ENCODE measurements around the gene LYRM7.
A peak's percentile ranks its signal among the peaks of the same experiment; 100 is the strongest.
"Not testable (repeated sequence)": the region's sequence is repeated elsewhere in the genome, so short reads cannot be mapped to it uniquely, and the experiment has no call there.

The LYRM7 gene

DNA sequence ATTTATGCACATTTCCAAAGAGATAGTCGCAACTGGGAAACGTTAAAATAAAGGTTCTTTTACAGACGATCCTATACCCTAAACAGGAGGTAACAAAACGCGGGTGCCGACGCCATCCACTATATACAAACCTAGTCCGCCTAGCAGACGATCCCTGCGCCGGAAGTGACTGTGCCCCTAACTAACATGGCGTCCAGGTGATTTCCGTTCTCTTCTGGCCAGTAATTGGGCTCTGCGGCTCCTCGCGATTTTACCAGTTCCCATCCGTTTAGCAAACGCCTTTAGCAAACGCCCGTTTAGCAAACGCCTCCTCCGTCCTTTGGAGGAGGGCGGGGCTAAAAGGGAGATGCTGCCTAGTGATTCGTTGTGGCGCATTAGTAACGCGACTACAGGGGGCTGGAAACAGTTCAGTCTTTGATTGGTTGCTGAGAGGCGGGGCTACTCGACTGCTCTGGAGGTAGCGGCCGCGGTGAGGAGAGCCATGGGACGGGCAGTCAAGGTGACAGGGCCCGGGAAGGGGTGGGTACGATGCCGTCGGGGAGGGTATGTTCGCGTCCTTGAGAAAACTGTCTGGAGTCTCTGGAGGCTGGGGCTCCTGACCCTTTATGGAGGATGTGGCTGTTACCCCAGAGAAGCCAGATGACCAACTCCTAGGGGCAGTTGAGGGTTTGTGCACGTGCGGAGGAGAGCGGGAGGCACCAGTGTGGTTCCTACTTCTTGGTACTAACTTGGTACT, at the start of gene LYRM7:
Gene LYRM7 (plus strand): TSS at position 405 of the 736 bp plus-strand sequence. CDS start 77 bp downstream, at position 482.
- H3K9ac ChIP-seq (ENCODE audit: low read length), result peak within 1 kb of the TSS; percentile 66
- peak within 1 kb of the TSS; percentile 49 to 74 for H3K4me3 ChIP-seq (ENCODE audit: low read depth in 1 of 2, low read length in 2 of 2)
- H3K4me1 ChIP-seq (ENCODE audit: insufficient read depth, low read length), result peaks cover 16% of the 10 kb centered on the region
- H3K36me3 ChIP-seq (ENCODE audit: insufficient read depth, low read length), result no peaks in the 10 kb centered on the region
- H3K27me3 ChIP-seq (ENCODE audit: control insufficient read depth in 1 of 2, insufficient read depth in 2 of 2, low read length in 2 of 2), result no peaks in the 10 kb centered on the region
- H3K9me3 ChIP-seq (ENCODE audit: low read length), result no peaks in the 10 kb centered on the region
- H3K27ac ChIP-seq (ENCODE audit: low read depth, low read length), result peak within 1 kb of the TSS; percentile 87

DNA sequence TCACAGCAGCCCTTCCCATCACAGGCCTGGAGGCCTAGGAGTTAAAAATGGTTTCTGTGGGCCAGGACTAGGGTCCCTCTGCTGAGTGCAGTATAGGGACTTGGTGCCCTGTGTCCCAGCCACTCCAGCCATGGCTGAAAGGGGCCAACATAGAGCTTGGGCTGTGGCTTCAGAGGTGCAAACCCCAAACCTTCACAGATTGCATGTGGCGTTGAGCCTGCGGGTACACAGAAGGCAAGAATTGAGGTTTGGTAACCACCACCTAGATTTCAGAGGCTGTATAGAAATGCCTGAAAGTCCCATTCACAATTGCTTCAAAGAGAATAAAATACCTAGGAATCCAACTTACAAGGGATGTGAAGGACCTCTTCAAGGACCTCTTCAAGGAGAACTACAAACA, 43.5 kb upstream of the LYRM7 start:
- not testable (repeated sequence) for H3K36me3 ChIP-seq (ENCODE audit: insufficient read depth, low read length); H3K4me1 ChIP-seq (ENCODE audit: insufficient read depth, low read length); H3K9me3 ChIP-seq (ENCODE audit: low read length); H3K27ac ChIP-seq (ENCODE audit: low read depth, low read length); H3K27me3 ChIP-seq (ENCODE audit: control insufficient read depth in 1 of 2, insufficient read depth in 2 of 2, low read length in 2 of 2); H3K4me3 ChIP-seq (ENCODE audit: low read depth in 1 of 2, low read length in 2 of 2); H3K9ac ChIP-seq (ENCODE audit: low read length)

DNA sequence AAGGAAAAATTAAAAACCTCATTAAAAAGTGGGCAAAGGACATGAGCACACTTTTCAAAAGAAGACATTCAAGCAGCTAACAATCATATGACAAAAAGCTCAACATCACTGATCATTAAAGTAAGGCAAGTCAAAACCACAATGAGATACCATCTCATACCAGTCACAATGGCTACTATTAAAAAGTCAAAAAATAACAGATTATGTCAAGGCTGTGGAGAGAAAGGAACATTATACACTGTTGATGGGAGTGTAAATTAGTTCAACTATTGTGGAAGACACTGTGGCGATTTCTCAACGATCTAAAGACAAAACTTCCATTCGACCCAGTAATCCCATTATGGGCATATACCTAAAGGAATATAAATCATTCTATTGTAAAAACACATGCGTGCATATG, 41.4 kb upstream of the LYRM7 start:
- Histone ChIP-seq H3K27me3 (ENCODE audit: control insufficient read depth in 1 of 2, insufficient read depth in 2 of 2, low read length in 2 of 2) (no peaks in the 10 kb centered on the region), H3K27ac (ENCODE audit: low read depth, low read length) (no peak overlapping the region), H3K4me1 (ENCODE audit: insufficient read depth, low read length) (no peaks in the 10 kb centered on the region), H3K36me3 (ENCODE audit: insufficient read depth, low read length) (no peaks in the 10 kb centered on the region), H3K9ac (ENCODE audit: low read length) (no peak overlapping the region), H3K9me3 (ENCODE audit: low read length) (no peaks in the 10 kb centered on the region), H3K4me3 (ENCODE audit: low read depth in 1 of 2, low read length in 2 of 2) (no peak overlapping the region)

DNA sequence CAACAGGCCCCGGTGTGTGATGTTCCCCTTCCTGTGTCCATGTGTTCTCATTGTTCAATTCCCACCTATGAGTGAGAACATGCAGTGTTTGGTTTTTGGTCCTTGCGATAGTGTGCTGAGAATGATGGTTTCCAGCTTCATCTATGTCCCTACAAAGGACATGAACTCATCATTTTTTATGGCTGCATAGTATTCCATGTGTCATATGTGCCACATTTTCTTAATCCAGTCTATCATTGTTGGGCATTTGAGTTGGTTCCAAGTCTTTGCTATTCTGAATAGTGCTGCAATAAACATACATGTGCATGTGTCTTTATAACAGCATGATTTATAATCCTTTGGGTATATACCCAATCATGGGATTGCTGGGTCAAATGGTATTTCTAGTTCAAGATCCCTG, 37.7 kb upstream of the LYRM7 start:
- not testable (repeated sequence) for H3K4me3 ChIP-seq (ENCODE audit: low read depth in 1 of 2, low read length in 2 of 2); H3K27ac ChIP-seq (ENCODE audit: low read depth, low read length); H3K4me1 ChIP-seq (ENCODE audit: insufficient read depth, low read length); H3K9me3 ChIP-seq (ENCODE audit: low read length); H3K27me3 ChIP-seq (ENCODE audit: control insufficient read depth in 1 of 2, insufficient read depth in 2 of 2, low read length in 2 of 2); H3K9ac ChIP-seq (ENCODE audit: low read length); H3K36me3 ChIP-seq (ENCODE audit: insufficient read depth, low read length)

DNA sequence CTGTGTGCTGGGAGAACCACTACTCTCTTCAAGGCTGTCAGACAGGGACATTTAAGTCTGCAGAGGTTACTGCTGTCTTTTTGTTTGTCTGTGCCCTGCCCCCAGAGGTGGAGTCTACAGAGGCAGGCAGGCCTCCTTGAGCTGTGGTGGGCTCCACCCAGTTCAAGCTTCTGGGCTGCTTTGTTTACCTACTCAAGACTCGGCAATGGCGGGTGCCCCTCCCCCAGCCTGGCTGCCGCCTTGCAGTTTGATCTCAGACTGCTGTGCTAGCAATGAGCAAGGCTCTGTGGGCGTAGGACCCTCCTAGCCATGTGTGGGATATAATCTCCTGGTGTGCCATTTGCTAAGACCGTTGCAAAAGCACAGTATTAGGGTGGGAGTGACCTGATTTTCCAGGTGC, 32.3 kb upstream of the LYRM7 start:
- not testable (repeated sequence) for H3K27me3 ChIP-seq (ENCODE audit: control insufficient read depth in 1 of 2, insufficient read depth in 2 of 2, low read length in 2 of 2); H3K9ac ChIP-seq (ENCODE audit: low read length); H3K4me1 ChIP-seq (ENCODE audit: insufficient read depth, low read length); H3K4me3 ChIP-seq (ENCODE audit: low read depth in 1 of 2, low read length in 2 of 2); H3K9me3 ChIP-seq (ENCODE audit: low read length); H3K27ac ChIP-seq (ENCODE audit: low read depth, low read length); H3K36me3 ChIP-seq (ENCODE audit: insufficient read depth, low read length)

- H3K4me1 ChIP-seq (ENCODE audit: insufficient read depth, low read length), result no peaks in the 10 kb centered on the region
- H3K4me3 ChIP-seq (ENCODE audit: low read depth in 1 of 2, low read length in 2 of 2), result no peak overlapping the region
- no peak overlapping the region for H3K27ac ChIP-seq (ENCODE audit: low read depth, low read length)
- H3K9me3 ChIP-seq (ENCODE audit: low read length), result no peaks in the 10 kb centered on the region
- H3K36me3 ChIP-seq (ENCODE audit: insufficient read depth, low read length), result no peaks in the 10 kb centered on the region
- H3K9ac ChIP-seq (ENCODE audit: low read length), result no peak overlapping the region
- no peaks in the 10 kb centered on the region for H3K27me3 ChIP-seq (ENCODE audit: control insufficient read depth in 1 of 2, insufficient read depth in 2 of 2, low read length in 2 of 2)
Observed at GRCh38 chr5:131139321-131139720, 31.4 kb upstream of the LYRM7 start.

DNA sequence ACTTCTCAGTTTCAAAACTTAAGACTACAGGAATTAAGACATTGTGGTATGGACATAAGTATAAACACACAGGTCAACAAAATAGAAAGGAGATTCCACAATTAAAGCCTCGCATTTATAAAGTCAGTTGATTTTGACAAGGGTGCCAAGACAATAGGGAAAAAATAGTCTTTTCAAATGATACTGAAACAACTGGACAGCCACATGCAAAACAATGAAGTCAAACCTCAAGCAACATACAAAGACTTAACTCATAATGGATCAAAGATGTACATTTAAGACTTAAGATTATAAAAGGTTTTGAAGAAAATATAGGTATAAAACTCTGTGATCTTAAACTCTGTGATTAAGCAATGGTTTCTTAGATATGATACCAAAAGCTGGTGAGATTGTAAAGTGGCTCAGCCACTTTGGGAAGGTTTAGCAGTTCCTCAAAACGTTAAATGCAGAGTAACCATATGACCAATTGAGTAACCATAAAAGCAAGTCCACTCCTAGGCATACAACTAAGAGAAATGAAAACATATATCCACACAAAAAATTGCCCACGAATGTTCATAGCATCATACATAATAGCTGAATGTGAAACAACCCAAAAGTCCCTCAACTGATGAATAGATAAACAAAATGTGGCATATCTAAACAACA, 27.6 kb upstream of the LYRM7 start:
- Histone ChIP-seq H3K27ac (ENCODE audit: low read depth, low read length) (no peak overlapping the region), H3K4me1 (ENCODE audit: insufficient read depth, low read length) (no peaks in the 10 kb centered on the region), H3K27me3 (ENCODE audit: control insufficient read depth in 1 of 2, insufficient read depth in 2 of 2, low read length in 2 of 2) (no peaks in the 10 kb centered on the region), H3K4me3 (ENCODE audit: low read depth in 1 of 2, low read length in 2 of 2) (no peak overlapping the region), H3K36me3 (ENCODE audit: insufficient read depth, low read length) (no peaks in the 10 kb centered on the region), H3K9me3 (ENCODE audit: low read length) (no peaks in the 10 kb centered on the region), H3K9ac (ENCODE audit: low read length) (no peak overlapping the region)

DNA sequence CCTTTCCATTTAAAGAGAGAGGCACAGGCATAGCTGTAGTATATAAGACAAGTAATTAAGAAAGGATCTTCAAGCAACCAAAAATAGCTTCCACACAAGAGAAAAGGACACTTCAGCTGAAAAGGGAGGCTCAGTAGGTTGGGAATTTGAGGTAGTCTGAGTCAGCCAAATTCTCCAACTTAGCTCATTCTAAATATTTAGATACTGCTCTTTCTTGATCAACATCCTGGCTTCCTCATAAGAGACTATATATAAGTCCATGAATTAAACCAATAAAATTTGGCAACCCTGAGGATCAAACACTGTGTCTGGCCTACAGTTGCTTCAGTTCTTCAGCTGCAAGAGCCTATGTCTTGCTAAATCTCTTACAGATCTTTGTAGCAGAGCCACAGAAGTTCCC, 23.5 kb upstream of the LYRM7 start:
- H3K27ac ChIP-seq (ENCODE audit: low read depth, low read length), result no peak overlapping the region
- no peaks in the 10 kb centered on the region for H3K27me3 ChIP-seq (ENCODE audit: control insufficient read depth in 1 of 2, insufficient read depth in 2 of 2, low read length in 2 of 2)
- H3K4me3 ChIP-seq (ENCODE audit: low read depth in 1 of 2, low read length in 2 of 2), result no peak overlapping the region
- no peaks in the 10 kb centered on the region for H3K4me1 ChIP-seq (ENCODE audit: insufficient read depth, low read length)
- no peak overlapping the region for H3K9ac ChIP-seq (ENCODE audit: low read length)
- no peaks in the 10 kb centered on the region for H3K9me3 ChIP-seq (ENCODE audit: low read length)
- no peaks in the 10 kb centered on the region for H3K36me3 ChIP-seq (ENCODE audit: insufficient read depth, low read length)

DNA sequence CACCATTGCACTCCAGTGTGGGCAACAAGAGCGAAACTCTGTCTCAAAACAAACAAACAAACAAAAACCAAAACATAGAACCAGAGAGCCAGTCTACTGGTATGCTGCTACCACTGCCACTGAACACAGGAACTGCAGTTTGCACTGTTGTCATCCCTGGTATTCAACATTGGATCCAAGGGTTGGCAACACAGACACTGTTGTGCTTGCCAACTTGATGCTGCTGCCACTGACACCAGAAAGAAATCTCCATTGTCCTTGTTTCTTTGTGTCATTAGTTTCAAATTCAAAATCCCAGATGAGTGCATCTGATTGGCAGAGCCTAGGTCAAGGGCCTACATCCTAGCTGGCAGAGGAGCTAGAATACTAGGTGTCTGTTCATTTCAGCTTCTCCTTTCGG, 21.9 kb upstream of the LYRM7 start:
- no peak overlapping the region for H3K27ac ChIP-seq (ENCODE audit: low read depth, low read length)
- no peaks in the 10 kb centered on the region for H3K9me3 ChIP-seq (ENCODE audit: low read length)
- H3K36me3 ChIP-seq (ENCODE audit: insufficient read depth, low read length), result no peaks in the 10 kb centered on the region
- H3K4me3 ChIP-seq (ENCODE audit: low read depth in 1 of 2, low read length in 2 of 2), result no peak overlapping the region
- H3K27me3 ChIP-seq (ENCODE audit: control insufficient read depth in 1 of 2, insufficient read depth in 2 of 2, low read length in 2 of 2), result no peaks in the 10 kb centered on the region
- no peaks in the 10 kb centered on the region for H3K4me1 ChIP-seq (ENCODE audit: insufficient read depth, low read length)
- H3K9ac ChIP-seq (ENCODE audit: low read length), result no peak overlapping the region

DNA sequence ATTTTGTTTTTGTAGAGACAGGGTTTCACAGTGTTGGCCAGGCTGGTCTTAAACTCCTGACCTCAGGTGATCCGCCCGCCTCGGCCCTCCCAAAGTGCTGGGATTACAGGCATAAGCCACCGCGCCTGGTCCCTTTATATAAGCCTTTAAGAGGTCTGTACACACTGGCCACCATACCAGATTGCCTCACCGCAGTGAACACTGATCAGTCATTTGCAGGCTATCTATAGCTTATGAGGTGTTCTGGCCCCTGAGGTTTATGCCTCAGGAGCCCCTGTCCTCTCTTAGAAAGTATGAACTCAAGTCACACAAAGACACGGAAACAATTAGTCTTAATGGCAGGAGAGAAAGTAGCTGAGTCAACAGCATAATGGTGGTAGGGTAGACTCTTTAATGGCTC, 20.3 kb upstream of the LYRM7 start:
- Histone ChIP-seq H3K9me3 (ENCODE audit: low read length) (no peaks in the 10 kb centered on the region), H3K36me3 (ENCODE audit: insufficient read depth, low read length) (no peaks in the 10 kb centered on the region), H3K4me1 (ENCODE audit: insufficient read depth, low read length) (no peaks in the 10 kb centered on the region), H3K9ac (ENCODE audit: low read length) (no peak overlapping the region), H3K27me3 (ENCODE audit: control insufficient read depth in 1 of 2, insufficient read depth in 2 of 2, low read length in 2 of 2) (no peaks in the 10 kb centered on the region), H3K27ac (ENCODE audit: low read depth, low read length) (no peak overlapping the region), H3K4me3 (ENCODE audit: low read depth in 1 of 2, low read length in 2 of 2) (no peak overlapping the region)

- H3K27ac ChIP-seq (ENCODE audit: low read depth, low read length), result no peak overlapping the region
- no peak overlapping the region for H3K4me3 ChIP-seq (ENCODE audit: low read depth in 1 of 2, low read length in 2 of 2)
- H3K9me3 ChIP-seq (ENCODE audit: low read length), result no peaks in the 10 kb centered on the region
- no peaks in the 10 kb centered on the region for H3K27me3 ChIP-seq (ENCODE audit: control insufficient read depth in 1 of 2, insufficient read depth in 2 of 2, low read length in 2 of 2)
- H3K36me3 ChIP-seq (ENCODE audit: insufficient read depth, low read length), result no peaks in the 10 kb centered on the region
- H3K9ac ChIP-seq (ENCODE audit: low read length), result no peak overlapping the region
- no peaks in the 10 kb centered on the region for H3K4me1 ChIP-seq (ENCODE audit: insufficient read depth, low read length)
Observed at GRCh38 chr5:131151216-131151615, 19.5 kb upstream of the LYRM7 start.

GRCh38 chr5:131156385-131156784, 14.4 kb upstream of the LYRM7 start:
- Histone ChIP-seq H3K9me3 (ENCODE audit: low read length) (no peaks in the 10 kb centered on the region), H3K27me3 (ENCODE audit: control insufficient read depth in 1 of 2, insufficient read depth in 2 of 2, low read length in 2 of 2) (no peaks in the 10 kb centered on the region), H3K4me3 (ENCODE audit: low read depth in 1 of 2, low read length in 2 of 2) (no peak overlapping the region), H3K27ac (ENCODE audit: low read depth, low read length) (no peak overlapping the region), H3K36me3 (ENCODE audit: insufficient read depth, low read length) (peaks cover 28% of the 10 kb centered on the region), H3K4me1 (ENCODE audit: insufficient read depth, low read length) (no peaks in the 10 kb centered on the region), H3K9ac (ENCODE audit: low read length) (no peak overlapping the region)

Data from muscle layer of colon (tissue), 2 donors.